ENCODE data around the gene GAS6.

Gene GAS6

DNA sequence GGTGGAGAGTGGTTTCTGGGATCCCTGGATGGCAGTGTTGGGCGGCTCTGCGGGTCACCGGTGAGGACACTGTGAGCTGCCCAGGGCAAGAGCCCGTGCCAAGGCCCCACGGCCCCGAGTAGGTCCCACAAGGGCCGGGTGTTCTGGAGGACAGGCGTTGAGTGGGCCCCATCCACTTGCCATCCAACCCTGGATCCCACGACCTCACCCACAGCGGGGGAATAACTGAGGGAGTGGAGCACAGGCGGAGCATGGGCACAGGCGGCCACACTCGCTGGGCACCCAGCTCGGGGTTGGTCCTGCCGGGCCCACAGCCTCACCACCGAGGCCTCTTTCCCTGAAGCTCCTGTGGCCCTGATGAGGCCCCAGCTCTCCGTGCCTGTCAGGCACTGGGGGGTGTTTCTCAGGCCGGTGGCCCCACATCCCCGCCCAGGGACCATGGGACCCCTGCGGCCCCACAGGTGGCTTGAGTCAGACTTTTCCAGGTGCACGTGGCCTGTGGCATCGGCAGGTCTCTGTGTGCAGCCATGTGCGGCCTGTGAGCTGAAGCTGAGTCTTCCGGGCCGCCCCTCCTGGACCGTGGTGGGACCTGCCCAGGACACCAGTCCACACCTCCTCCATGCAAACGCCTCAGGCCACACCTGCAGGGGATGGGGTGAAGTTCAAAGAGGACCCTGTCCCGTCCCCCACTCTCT is 88.3 kb downstream of the GAS6 start:
- intact Hi-C loops (cut with DNase I), result no loop called here
- DNase-seq, result peak in 2 of 42 donors; percentile 2 to 19

DNA sequence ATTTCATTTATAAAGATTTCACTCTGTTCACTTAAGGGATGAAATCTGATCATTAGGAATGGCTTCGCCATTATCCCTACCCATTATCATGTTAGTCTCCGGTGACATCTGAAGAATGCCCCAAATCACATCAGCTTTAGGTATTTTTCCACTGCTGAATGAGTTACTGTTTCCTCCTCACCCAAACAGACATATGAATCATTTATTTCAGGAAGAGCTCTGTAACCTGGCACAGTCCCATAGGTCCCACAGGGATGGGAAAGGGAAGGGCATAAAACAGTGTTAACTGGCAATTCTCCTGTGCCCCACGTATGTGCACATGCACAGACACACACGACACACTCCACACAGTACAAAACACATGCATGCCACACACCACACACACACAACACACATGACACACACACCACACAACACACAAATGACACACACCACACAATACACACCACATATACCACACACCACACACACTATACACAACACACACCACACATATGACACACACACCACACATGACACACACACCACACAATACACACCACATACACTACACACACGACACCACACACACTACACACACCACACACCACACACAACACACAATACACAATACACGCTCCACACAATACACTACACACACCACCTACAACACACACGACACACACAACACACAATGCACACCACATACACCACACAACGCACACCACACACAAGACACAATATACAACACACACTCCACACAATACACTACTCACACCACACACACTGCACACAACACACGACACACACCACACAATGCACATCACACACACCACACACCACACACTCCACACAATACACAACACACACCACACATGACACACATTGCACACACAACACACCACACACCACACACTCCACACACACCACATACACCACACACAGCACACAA is 89.4 kb downstream of the GAS6 start:
- DNase-seq, result peak in 1 of 42 donors; percentile 4
- intact Hi-C loops (cut with DNase I), result no loop called here

DNA sequence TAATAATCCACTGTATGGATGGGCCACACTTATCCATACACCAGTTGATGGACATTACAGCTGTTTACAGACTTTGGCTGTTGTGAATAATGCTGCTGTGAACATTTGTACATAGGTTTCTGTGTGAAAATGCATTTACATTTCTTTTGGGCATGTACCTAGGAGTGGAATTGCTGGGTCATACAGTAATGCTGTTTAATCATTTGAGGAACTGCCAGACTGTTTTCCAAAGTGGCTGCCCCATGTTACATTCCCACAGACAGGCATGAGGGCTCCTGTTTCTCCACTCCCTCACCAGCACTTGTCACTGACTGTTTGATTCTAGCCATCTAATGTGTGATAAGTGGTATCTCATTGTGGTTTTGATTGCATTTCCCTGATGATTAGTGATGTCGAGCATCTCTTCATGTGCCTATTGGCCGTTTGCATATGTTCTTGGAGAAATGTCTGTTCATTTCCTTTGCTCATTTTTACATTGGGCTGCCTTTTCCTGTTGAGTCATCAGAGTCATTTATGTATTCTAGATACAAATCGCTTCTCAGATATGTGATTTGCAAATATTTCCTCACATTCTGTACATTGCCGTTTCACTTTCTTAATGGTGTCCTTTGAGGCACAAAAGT is 92.1 kb downstream of the GAS6 start:
- no peak for DNase-seq
- intact Hi-C loops (cut with DNase I), result no loop called here

DNA sequence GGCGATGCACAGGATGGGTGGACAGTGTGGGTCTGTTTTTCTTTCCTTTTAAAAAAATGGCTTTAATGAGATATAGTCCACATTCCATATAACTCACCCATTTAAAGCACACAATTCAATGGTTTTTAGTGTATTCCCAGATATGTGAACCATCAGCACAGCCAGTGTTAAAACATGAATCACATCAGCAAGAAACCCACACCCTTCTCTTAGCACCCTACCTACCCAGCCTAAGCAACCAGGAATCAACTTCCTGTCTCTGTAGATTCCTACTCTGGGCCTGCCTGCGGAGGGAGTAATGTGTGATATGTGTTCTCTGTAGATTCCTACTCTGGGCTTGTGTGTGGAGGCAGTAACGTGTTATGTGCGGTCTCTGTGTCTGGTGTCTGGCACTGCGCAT is 92.9 kb downstream of the GAS6 start:
- DNase-seq, result peak in 1 of 42 donors; percentile 16
- intact Hi-C loops (cut with DNase I), result no loop called here
